Measurements from ENCODE around the gene PDE4A. TPM values are rescaled to one million over a fixed set of nuclear protein-coding genes. Genes with fewer than 3 reads are reported as not detected.
"Not testable (repeated sequence)": the region's sequence is repeated elsewhere in the genome, so short reads cannot be mapped to it uniquely, and the experiment has no call there.

Gene PDE4A
- total RNA-seq, 2 experiments from 2014 or later = 15.7 to 17.5 TPM

DNA sequence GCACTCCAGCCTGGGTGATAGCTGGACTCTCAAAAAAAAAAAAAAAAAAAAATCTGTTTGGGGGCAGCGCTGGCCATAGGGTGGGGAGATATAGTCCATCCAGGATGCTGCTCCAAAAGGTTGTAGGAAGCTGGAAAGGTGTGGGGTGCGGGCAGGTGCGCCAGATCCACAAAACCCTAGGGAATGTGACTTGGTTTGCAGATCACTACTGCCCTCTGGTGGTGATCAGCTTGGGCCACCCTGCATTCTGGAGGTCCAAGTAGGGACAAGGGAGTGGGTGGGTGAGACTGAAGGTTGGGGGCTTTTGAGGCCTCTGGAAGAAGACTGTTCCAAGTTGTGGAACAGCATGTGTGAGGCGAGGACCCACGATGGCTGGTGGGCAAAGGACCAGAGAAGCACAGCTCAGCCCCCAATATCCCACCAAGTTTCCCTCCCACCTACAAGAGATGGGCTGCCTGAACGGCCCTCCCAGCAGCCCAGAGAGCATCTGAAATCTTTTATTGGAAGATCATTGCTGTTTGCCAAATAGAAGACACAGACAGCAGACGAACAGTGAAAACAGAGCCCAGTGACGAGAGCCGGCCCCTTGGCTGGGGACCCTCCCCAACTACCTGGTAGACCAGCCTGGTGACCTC lies 29.6 kb upstream of the PDE4A start:
- ChIA-PET CTCF (interaction anchor here (0.8 to 5.2 kb wide), 20 partner anchors 10 to 460 kb away, joined by 3 to 102 read pairs (median 4); partner anchors contain the start of genes CDC37, ICAM1 and TYK2), POLR2A (interaction anchor here (1.1 to 1.4 kb wide), 3 partner anchors 10 to 120 kb away, joined by 4 to 10 read pairs (median 6); partner anchors contain the start of genes ICAM1 and RAVER1)
- H3K4me3 Mint-ChIP-seq = no peak overlapping the region
- intact Hi-C loops (cut with micrococcal nuclease) = no loop called here
- H3K9me3 Mint-ChIP-seq = no peaks in the 10 kb centered on the region
- H3K4me1 Mint-ChIP-seq (ENCODE audit: low read depth) = peaks cover 7% of the 10 kb centered on the region
- H3K36me3 Mint-ChIP-seq = peaks cover 16% of the 10 kb centered on the region
- peak; percentile 75 for DNase-seq
- no peaks in the 10 kb centered on the region for H3K27me3 Mint-ChIP-seq
- peak overlapping the region; percentile 12 for H3K27ac Mint-ChIP-seq

DNA sequence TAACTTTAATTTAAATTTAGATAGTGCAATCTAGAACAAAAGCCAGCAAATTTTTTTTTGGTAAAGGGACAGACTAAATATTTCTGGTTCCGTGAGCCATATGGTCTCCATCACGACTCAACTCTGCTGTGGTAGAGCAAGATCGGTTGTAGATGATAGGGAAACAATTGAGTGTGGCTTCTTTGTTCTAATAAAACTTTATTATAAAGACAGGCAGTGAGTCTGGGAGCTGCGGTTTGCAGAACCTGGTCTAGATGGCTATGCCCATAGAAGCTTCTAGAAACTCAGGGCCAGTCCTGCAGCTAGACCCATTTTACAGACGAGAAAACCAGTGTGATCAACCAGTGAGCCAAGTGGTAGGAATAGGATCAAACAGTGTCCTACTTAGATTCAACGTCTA lies 28.2 kb upstream of the PDE4A start:
- Mint-ChIP-seq H3K27ac (no peak overlapping the region), H3K4me1 (ENCODE audit: low read depth) (peaks cover 4% of the 10 kb centered on the region)

DNA sequence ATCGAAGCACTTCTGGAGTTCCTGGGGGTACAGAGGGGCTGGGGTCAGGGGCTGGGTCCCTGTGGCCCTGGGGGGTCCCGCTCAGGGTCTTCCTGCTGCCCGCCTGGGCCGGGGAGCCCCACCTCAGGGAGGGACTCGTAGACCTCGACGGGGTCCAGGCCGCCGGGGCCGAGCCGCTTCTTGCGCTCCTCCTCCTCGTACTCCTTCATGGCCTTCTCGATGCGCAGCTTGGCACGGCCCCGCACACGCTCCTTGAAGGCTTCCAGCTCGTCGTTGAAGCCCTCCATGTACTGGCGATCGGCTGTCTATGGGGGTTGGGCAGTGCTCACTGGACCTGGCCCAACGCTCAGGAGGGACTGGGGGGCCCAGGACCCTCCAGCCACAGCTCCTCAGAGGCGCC lies 27.2 kb upstream of the PDE4A start:
- intact Hi-C loops (cut with micrococcal nuclease) = no loop called here
- Mint-ChIP-seq H3K36me3 (peaks cover 24% of the 10 kb centered on the region), H3K4me1 (ENCODE audit: low read depth) (peaks cover 4% of the 10 kb centered on the region), H3K27me3 (no peaks in the 10 kb centered on the region), H3K4me3 (no peak overlapping the region), H3K9me3 (no peaks in the 10 kb centered on the region), H3K27ac (no peak overlapping the region)
- no peak for DNase-seq
- ChIA-PET POLR2A (interaction anchor here (1.2 to 1.4 kb wide), 2 partner anchors 122 to 123 kb away, joined by 4 to 5 read pairs; partner anchors contain the start of gene ICAM1), CTCF (interaction anchor here (0.6 to 5.2 kb wide), 7 partner anchors 10 to 133 kb away, joined by 3 to 102 read pairs (median 7); partner anchors contain the start of genes CDC37, ICAM1 and TYK2)

More for the DNA sequence above, 28.2 kb upstream of the PDE4A start:
- Mint-ChIP-seq H3K27me3 (no peaks in the 10 kb centered on the region), H3K9me3 (no peaks in the 10 kb centered on the region), H3K4me3 (no peak overlapping the region), H3K36me3 (peaks cover 24% of the 10 kb centered on the region)
- ChIA-PET CTCF (interaction anchor here (1.2 to 5.2 kb wide), 10 partner anchors 9 to 132 kb away, joined by 3 to 102 read pairs (median 6); partner anchors contain the start of genes CDC37, ICAM1 and TYK2), POLR2A (interaction anchor here (1.1 to 1.4 kb wide), 3 partner anchors 8 to 122 kb away, joined by 3 to 6 read pairs (median 4); partner anchors contain the start of genes CDC37 and ICAM1)
- intact Hi-C loops (cut with micrococcal nuclease) = no loop called here
- DNase-seq = no peak

DNA sequence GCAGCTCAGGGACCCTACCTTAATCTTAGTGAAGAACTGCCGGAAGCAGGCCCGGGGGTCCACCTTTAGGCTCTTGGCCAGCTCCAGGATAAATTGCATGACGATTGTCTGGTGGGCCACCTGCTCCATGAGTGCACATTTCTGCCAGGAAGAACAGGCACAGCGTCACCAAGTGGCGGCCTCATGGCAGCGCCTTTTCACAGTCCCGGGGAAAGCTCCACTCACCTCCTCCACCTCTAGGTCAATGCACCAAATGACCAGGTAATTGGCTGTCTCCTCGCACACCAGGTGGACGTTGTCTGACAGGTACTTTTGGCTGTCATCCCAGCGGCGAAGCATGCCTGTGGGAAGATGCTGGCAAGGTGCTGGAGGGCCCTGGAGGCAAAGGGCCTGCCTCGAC lies 25.3 kb upstream of the PDE4A start:
- H3K36me3 Mint-ChIP-seq = peaks cover 29% of the 10 kb centered on the region
- peaks cover 9% of the 10 kb centered on the region for H3K4me1 Mint-ChIP-seq (ENCODE audit: low read depth)
- no peak overlapping the region for H3K27ac Mint-ChIP-seq
- H3K4me3 Mint-ChIP-seq = no peak overlapping the region
- H3K9me3 Mint-ChIP-seq = no peaks in the 10 kb centered on the region
- intact Hi-C loops (cut with micrococcal nuclease) = no loop called here
- DNase-seq = no peak
- H3K27me3 Mint-ChIP-seq = no peaks in the 10 kb centered on the region
- POLR2A ChIA-PET = no interaction called here
- CTCF ChIA-PET = interaction anchor here (0.6 to 5.2 kb wide), 3 partner anchors 125 to 200 kb away, joined by 3 to 102 read pairs (median 89); partner anchors contain the start of gene ICAM1

DNA sequence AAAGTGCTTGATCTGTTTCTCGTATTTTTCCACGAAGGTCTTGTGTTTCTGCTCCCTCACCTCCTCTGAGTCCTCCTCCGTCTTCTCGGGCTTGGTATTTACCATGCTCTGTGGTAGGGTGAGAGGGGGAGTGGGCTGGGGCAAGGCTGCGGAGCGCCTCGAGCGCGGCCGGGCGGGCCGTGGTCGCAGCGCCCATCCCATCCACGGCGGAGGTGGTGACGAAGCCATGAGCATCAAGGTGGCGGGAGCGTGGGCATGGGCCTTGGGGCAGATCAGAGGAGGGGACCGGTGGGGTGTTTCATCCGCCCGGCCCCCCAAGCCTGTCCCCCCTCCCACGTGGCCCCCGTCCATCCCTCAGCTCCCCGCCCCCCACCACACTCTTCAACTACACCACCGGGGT lies 24.9 kb upstream of the PDE4A start:
- H3K36me3 Mint-ChIP-seq = peaks cover 31% of the 10 kb centered on the region
- no peak overlapping the region for H3K4me3 Mint-ChIP-seq
- no peak for DNase-seq
- H3K27ac Mint-ChIP-seq = no peak overlapping the region
- H3K9me3 Mint-ChIP-seq = no peaks in the 10 kb centered on the region
- intact Hi-C loops (cut with micrococcal nuclease) = no loop called here
- ChIA-PET CTCF (no interaction called here), POLR2A (interaction anchor here (1.2 kb wide), 1 partner anchor 135 kb away, joined by 5 read pairs; no protein-coding TSS in a partner anchor)
- peaks cover 12% of the 10 kb centered on the region for H3K4me1 Mint-ChIP-seq (ENCODE audit: low read depth)
- no peaks in the 10 kb centered on the region for H3K27me3 Mint-ChIP-seq

DNA sequence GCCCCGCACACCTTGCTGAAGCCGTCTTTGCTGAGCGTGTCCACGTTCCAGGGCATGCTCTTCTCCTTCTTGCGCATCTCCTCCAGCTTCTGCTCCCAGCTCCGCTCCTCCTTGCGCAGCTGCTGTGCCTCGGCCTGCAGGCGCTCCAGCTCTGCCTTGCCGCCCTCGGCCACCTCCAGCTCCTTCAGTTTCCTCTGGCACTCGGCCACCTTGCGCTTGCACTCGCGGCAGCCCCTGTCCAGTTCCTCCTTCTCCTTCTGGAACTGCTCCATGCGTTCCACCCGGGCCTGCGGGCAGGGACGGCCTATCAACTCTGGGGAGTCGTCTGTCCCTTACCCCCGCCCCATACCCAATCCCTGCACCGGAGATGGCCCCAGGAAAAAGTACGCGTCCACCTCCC lies 24.4 kb upstream of the PDE4A start:
- Mint-ChIP-seq H3K9me3 (no peaks in the 10 kb centered on the region), H3K27me3 (no peaks in the 10 kb centered on the region), H3K4me1 (ENCODE audit: low read depth) (peaks cover 14% of the 10 kb centered on the region), H3K36me3 (peaks cover 28% of the 10 kb centered on the region), H3K4me3 (no peak overlapping the region), H3K27ac (no peak overlapping the region)
- POLR2A ChIA-PET = interaction anchor here (1.2 kb wide), 1 partner anchor 135 kb away, joined by 5 read pairs; no protein-coding TSS in a partner anchor
- intact Hi-C loops (cut with micrococcal nuclease) = no loop called here
- CTCF ChIA-PET = no interaction called here
- no peak for DNase-seq

DNA sequence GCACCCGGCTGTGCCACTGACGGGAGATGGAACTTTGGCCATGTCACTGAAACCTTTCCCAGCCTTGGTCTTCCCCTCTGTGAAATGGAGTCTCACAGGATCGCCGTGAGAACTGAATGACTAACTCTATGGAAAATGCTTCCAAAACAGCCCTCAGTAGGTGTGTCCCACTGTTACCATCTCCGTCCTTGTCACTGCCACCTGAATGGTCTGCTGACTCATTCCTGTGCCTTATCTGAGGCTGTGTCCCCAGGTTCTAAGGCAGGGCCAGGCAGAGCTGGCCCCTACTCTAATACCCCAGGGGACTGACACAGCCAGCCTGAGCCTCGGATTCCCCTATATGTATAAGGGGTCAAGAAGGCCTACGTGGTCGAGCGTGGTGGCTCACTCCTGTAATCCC lies 21.5 kb upstream of the PDE4A start:
- ChIA-PET POLR2A (no interaction called here), CTCF (interaction anchor here (1.8 to 20.8 kb wide), 3 partner anchors 10 to 27 kb away, joined by 7 to 836 read pairs (median 41); partner anchors contain the start of gene PDE4A)
- no peak overlapping the region for H3K4me3 Mint-ChIP-seq
- H3K9me3 Mint-ChIP-seq = no peaks in the 10 kb centered on the region
- intact Hi-C loops (cut with micrococcal nuclease) = no loop called here
- no peak for DNase-seq
- no peaks in the 10 kb centered on the region for H3K27me3 Mint-ChIP-seq
- no peak overlapping the region for H3K27ac Mint-ChIP-seq
- H3K4me1 Mint-ChIP-seq (ENCODE audit: low read depth) = peaks cover 27% of the 10 kb centered on the region
- peaks cover 38% of the 10 kb centered on the region for H3K36me3 Mint-ChIP-seq

DNA sequence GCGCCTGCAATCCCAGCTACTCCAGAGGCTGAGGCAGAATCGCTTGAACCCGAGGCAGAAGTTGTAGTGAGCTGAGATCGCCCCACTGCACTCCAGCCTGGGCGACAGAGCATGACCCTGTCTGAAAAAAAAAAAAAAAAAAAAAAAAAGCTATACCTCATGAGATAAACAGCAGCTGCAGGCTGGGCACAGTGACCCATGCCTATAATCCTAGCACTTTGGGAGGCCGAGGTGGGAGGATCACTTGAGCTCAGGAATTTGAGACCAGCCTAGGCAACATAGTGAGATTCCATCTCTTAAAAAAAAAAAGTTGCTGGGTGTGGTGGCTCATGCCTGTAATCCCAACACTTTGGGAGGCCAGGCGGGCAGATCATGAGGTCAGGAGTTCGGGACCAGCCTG lies 21.0 kb upstream of the PDE4A start:
- POLR2A ChIA-PET = interaction anchor here (0.6 kb wide), 1 partner anchor 205 kb away, joined by 3 read pairs; no protein-coding TSS in a partner anchor
- Mint-ChIP-seq H3K36me3 (peaks cover 35% of the 10 kb centered on the region), H3K4me1 (ENCODE audit: low read depth) (peaks cover 29% of the 10 kb centered on the region)
- H3K4me3 Mint-ChIP-seq; H3K9me3 Mint-ChIP-seq; DNase-seq; H3K27ac Mint-ChIP-seq; H3K27me3 Mint-ChIP-seq; intact Hi-C loops (cut with micrococcal nuclease): not testable (repeated sequence)
- CTCF ChIA-PET = interaction anchor here (3.5 to 20.8 kb wide), 3 partner anchors 8 to 26 kb away, joined by 19 to 836 read pairs (median 41); partner anchors contain the start of gene PDE4A

DNA sequence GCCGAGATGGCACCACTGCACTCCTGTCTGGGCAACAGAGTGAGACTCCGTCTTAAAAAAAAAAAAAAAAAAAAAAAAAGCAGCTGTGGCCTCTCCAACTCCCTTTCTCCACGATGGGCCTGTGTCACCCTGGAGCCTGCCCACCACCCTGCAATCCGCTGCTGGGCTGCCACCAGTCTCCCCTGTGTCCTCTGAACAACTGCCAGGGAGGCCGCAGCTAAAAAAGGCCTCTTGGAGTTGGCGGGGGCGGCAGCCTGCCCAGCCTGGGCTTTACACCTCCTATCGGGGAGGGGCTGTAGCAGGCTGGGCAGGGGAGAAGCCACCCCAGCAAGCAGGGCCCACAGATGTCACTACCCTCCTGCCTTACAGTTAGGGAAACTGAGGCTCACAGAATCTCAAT lies 20.5 kb upstream of the PDE4A start:
- no peaks in the 10 kb centered on the region for H3K9me3 Mint-ChIP-seq
- no peak for DNase-seq
- peaks cover 35% of the 10 kb centered on the region for H3K36me3 Mint-ChIP-seq
- ChIA-PET CTCF (interaction anchor here (0.9 to 20.8 kb wide), 5 partner anchors 8 to 141 kb away, joined by 3 to 836 read pairs (median 19); partner anchors contain the start of gene PDE4A), POLR2A (interaction anchor here (0.6 to 1.0 kb wide), 2 partner anchors 9 to 206 kb away, joined by 3 to 6 read pairs; no protein-coding TSS in a partner anchor)
- intact Hi-C loops (cut with micrococcal nuclease) = no loop called here
- H3K4me1 Mint-ChIP-seq (ENCODE audit: low read depth) = peaks cover 34% of the 10 kb centered on the region
- no peaks in the 10 kb centered on the region for H3K27me3 Mint-ChIP-seq
- no peak overlapping the region for H3K27ac Mint-ChIP-seq
- H3K4me3 Mint-ChIP-seq = no peak overlapping the region

DNA sequence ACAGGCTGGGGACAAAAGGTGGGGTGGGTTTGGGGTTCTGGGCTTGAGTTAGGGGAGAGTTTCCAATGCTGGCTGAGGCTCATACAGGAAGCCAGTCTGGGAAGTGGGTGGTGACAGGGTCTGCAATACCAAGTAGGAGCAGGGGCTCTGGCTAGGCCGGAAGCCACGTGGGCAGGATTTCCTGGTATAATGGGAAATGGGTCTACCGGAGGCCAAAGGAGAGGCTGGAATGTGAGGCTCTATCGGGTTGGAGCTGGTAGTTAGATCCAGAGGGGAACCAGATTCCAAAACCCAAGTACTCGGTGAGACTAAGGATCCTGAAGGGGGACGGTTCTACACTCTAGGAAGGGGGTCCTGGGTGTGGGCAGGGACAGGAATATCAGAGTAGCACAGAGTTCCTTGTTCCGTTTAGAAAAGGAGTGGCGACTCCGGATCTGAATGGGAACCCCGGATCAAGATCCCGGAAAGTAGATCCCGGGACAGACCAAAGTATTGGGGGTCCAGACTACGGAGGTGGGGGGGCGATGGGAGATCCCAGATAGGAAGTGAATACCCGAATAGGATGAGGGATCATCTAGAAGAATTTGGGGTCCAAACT lies 17.8 kb upstream of the PDE4A start:
- no peaks in the 10 kb centered on the region for H3K9me3 Mint-ChIP-seq
- CTCF ChIA-PET = interaction anchor here (1.8 to 20.8 kb wide), 6 partner anchors 11 to 143 kb away, joined by 8 to 836 read pairs (median 31); partner anchors contain the start of genes ICAM1 and PDE4A
- H3K36me3 Mint-ChIP-seq = peaks cover 24% of the 10 kb centered on the region
- H3K27me3 Mint-ChIP-seq = no peaks in the 10 kb centered on the region
- POLR2A ChIA-PET = interaction anchor here (1.0 to 3.7 kb wide), 4 partner anchors 15 to 70 kb away, joined by 3 to 22 read pairs (median 5); partner anchors contain the start of gene RAVER1
- peak overlapping the region; percentile 89 for H3K4me3 Mint-ChIP-seq
- no peak for DNase-seq
- peaks cover 59% of the 10 kb centered on the region for H3K4me1 Mint-ChIP-seq (ENCODE audit: low read depth)
- peak overlapping the region; percentile 84 for H3K27ac Mint-ChIP-seq
- intact Hi-C loops (cut with micrococcal nuclease) = loop anchor here (1.0 to 2.0 kb wide), 6 partner anchors 14 to 166 kb away; partner anchors contain the start of genes CDKN2D, KEAP1 and TYK2

DNA sequence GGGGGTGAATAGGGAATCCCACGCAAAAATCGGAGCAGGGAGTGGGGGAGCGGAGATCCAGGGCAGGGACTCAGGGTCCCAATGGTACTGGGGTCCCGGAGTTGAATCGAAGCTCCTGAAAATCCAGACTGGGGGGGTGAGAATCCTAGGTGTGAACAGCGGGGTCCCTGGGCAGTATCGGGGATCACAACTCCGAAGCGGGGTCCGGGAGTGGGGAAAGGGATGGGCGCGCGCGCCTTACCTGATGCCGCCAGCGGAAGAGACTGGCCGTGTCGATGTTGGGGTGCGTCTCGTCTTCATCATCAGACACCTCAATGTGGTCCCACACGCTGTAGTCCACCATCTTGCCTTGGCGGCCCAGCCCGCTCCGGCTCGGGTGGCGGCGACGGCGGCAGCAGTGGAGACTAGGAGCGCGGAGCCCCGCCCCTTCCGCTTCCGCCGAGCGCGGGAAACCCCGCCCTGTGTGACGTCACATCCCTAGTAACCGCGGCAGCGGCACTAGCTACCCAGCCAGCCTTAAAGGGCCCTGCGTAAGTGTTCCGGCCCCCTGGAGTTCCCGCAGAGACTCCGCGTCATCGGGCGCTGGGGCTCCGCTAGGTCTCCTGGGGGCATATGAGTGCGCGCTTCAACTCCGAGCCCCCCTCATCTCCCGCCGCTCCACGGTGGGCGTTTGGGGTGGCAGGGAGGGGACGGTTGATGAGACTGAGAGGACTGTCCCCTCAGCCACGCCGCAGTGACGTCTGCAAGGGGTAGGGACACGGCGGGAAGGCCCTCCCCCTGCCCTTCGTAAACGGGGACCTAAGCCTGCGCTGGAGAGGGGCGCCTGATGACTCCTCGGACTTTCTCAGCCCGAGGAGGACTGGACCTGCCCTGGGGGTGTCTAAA lies 17.0 kb upstream of the PDE4A start, which contains the start of gene CDC37:
Gene CDC37, minus strand, starts transcription at position 406 of the 885 bp plus-strand sequence. Its CDS starts 63 bp downstream, at position 343.
- Mint-ChIP-seq H3K4me1 (ENCODE audit: low read depth) (peaks cover 67% of the 10 kb centered on the region), H3K36me3 (peaks cover 24% of the 10 kb centered on the region), H3K27me3 (no peaks in the 10 kb centered on the region), H3K27ac (peak within 1 kb of the TSS; percentile 84), H3K4me3 (peak within 1 kb of the TSS; percentile 89), H3K9me3 (no peaks in the 10 kb centered on the region)
- intact Hi-C loops (cut with micrococcal nuclease) = loop anchor here (1.0 to 2.0 kb wide), 7 partner anchors 13 to 165 kb away; partner anchors contain the start of genes CDKN2D, KEAP1 and TYK2
- ChIA-PET POLR2A (interaction anchor here (0.6 to 3.7 kb wide), 11 partner anchors 9 to 131 kb away, joined by 3 to 22 read pairs (median 4); partner anchors contain the start of genes KEAP1 and RAVER1), CTCF (interaction anchor here (0.6 to 20.8 kb wide), 27 partner anchors 11 to 170 kb away, joined by 3 to 836 read pairs (median 4); partner anchors contain the start of genes ICAM1, ICAM5, PDE4A and TYK2)
- DNase-seq = peak; percentile 99
